HT1080 (cell line): ENCODE data around the gene SLC66A2. TPM values are rescaled to one million over a fixed set of nuclear protein-coding genes. Genes with fewer than 3 reads are reported as not detected.

Source experiments
- DNase-seq: peaks from one replicate; pipeline ENCODE4 v3.0.0-alpha.2; 2015; ENCODE audit warnings: low read depth
- total RNA-seq: library from RNA; depleted of rRNA; stranded (reverse); fragments of >200 nt; shearing (Covaris generic); gene quantifications from 2 replicates; pipeline ENCODE4 v1.2.3, GENCODE V29; 2014

The SLC66A2 gene
- total RNA-seq, 1 experiment from 2014 or later, result 45.8 TPM

GRCh38 chr18:79971211-79971952 is 19.9 kb upstream of the SLC66A2 start:
- DNase-seq, result no peak

- no peak for DNase-seq
These were observed 19.1 kb upstream of the SLC66A2 start for GRCh38 chr18:79970419-79971133.

GRCh38 chr18:79965119-79965902 is 13.9 kb upstream of the SLC66A2 start:
- no peak for DNase-seq

GRCh38 chr18:79964330-79965118 is 13.1 kb upstream of the SLC66A2 start, which contains the start of gene HSBP1L1:
TSS of gene HSBP1L1 (plus strand) at chr18:79964643. CDS start at chr18:79964736, 93 bp downstream.
- no peak for DNase-seq

- no peak for DNase-seq
These were observed 12.3 kb upstream of the SLC66A2 start for GRCh38 chr18:79963658-79964329.

- DNase-seq, result no peak
These were observed 11.6 kb upstream of the SLC66A2 start for GRCh38 chr18:79962835-79963657.

GRCh38 chr18:79962311-79962710 is 10.9 kb upstream of the SLC66A2 start:
- no peak for DNase-seq

GRCh38 chr18:79961527-79962291 is 10.3 kb upstream of the SLC66A2 start:
- DNase-seq, result no peak

- no peak for DNase-seq
These were observed 9.6 kb upstream of the SLC66A2 start for GRCh38 chr18:79960921-79961526.

- DNase-seq, result peak; percentile 65
These were observed 8.8 kb upstream of the SLC66A2 start for GRCh38 chr18:79960161-79960801.

GRCh38 chr18:79958981-79959380 is 7.5 kb upstream of the SLC66A2 start:
- DNase-seq, result no peak

GRCh38 chr18:79956276-79956675 is 4.8 kb upstream of the SLC66A2 start:
- DNase-seq, result no peak

GRCh38 chr18:79955302-79956075 is 4.0 kb upstream of the SLC66A2 start:
- DNase-seq, result no peak

- no peak for DNase-seq
These were observed 3.3 kb upstream of the SLC66A2 start for GRCh38 chr18:79954791-79955190.

GRCh38 chr18:79953971-79954651 is 2.7 kb upstream of the SLC66A2 start:
- no peak for DNase-seq

GRCh38 chr18:79952996-79953559 is 1.6 kb upstream of the SLC66A2 start:
- DNase-seq, result no peak
